Trophoblast cell (in vitro differentiated cells and primary cell): ENCODE data around the gene FNDC3B.

Experiments
- DNase-seq, 2 donors: peaks; one replicate each; pipeline ENCODE4 v3.0.0-alpha.2; 2016
- H2AFZ ChIP-seq: 2 replicates; pipeline ENCODE4 v1.6.1; 2013; ENCODE audit warnings: low read length, moderate library complexity, mild to moderate bottlenecking; ENCODE audit not compliant: insufficient read depth, poor library complexity
- H2AK5ac ChIP-seq: 2 replicates; pipeline ENCODE4 v1.6.1; 2013; ENCODE audit warnings: mild to moderate bottlenecking, low read length
- H2BK120ac ChIP-seq: 2 replicates; pipeline ENCODE4 v1.6.1; 2013; ENCODE audit warnings: low read length, mild to moderate bottlenecking, moderate library complexity; ENCODE audit not compliant: insufficient read depth, poor library complexity
- H2BK12ac ChIP-seq: 2 replicates; pipeline ENCODE4 v1.6.1; 2013; ENCODE audit warnings: mild to moderate bottlenecking, low read length, moderate library complexity
- H2BK5ac ChIP-seq: 2 replicates; pipeline ENCODE4 v1.6.1; 2013; ENCODE audit warnings: low read length, low read depth, moderate library complexity, mild to moderate bottlenecking; ENCODE audit not compliant: poor library complexity
- H3K14ac ChIP-seq: 2 replicates; pipeline ENCODE4 v1.6.1; 2013; ENCODE audit warnings: mild to moderate bottlenecking, low read length
- H3K18ac ChIP-seq: 2 replicates; pipeline ENCODE4 v1.6.1; 2013; ENCODE audit warnings: mild to moderate bottlenecking, low read length
- H3K23ac ChIP-seq: 2 replicates; pipeline ENCODE4 v1.6.1; 2013; ENCODE audit warnings: low read length
- H3K27ac ChIP-seq: 2 replicates; pipeline ENCODE4 v1.5.1; 2013; ENCODE audit warnings: low read depth, mild to moderate bottlenecking, inconsistent platforms, low read length, moderate library complexity
- H3K27me3 ChIP-seq: 2 replicates; pipeline ENCODE4 v1.6.1; 2013; ENCODE audit warnings: inconsistent platforms, mild to moderate bottlenecking, low read length, moderate library complexity; ENCODE audit not compliant: insufficient read depth
- H3K36me3 ChIP-seq, 2 experiments: 1 replicate in 1 of 2; 2 replicates in 1 of 2; pipeline ENCODE4 v1.6.1; 2013; ENCODE audit warnings: low read length in 2 of 2, mild to moderate bottlenecking in 2 of 2, moderate library complexity in 1 of 2; ENCODE audit not compliant: insufficient read depth in 2 of 2, control insufficient read depth in 1 of 2
- H3K4ac ChIP-seq: 2 replicates; pipeline ENCODE4 v1.6.1; 2013; ENCODE audit warnings: low read depth, mild to moderate bottlenecking, low read length, moderate library complexity
- H3K4me1 ChIP-seq, 2 experiments: 1 replicate in 1 of 2; 2 replicates in 1 of 2; pipeline ENCODE4 v1.6.1; 2013; ENCODE audit warnings: low read length in 2 of 2, mild to moderate bottlenecking in 2 of 2, moderate library complexity in 1 of 2; ENCODE audit not compliant: insufficient read depth in 2 of 2, control insufficient read depth in 1 of 2
- H3K4me2 ChIP-seq: 2 replicates; pipeline ENCODE4 v1.6.1; 2013; ENCODE audit warnings: inconsistent platforms, mild to moderate bottlenecking, low read length, moderate library complexity
- H3K4me3 ChIP-seq: 2 replicates; pipeline ENCODE4 v1.5.1; 2013; ENCODE audit warnings: mild to moderate bottlenecking, low read depth, low read length, inconsistent platforms
- H3K79me1 ChIP-seq: one replicate; pipeline ENCODE4 v1.6.1; 2013; ENCODE audit warnings: low read length
- H3K79me2 ChIP-seq: 2 replicates; pipeline ENCODE4 v1.6.1; 2013; ENCODE audit warnings: low read length, mild to moderate bottlenecking; ENCODE audit not compliant: control insufficient read depth, insufficient read depth, poor library complexity
- H3K9ac ChIP-seq: 2 replicates; pipeline ENCODE4 v1.6.1; 2013; ENCODE audit warnings: mild to moderate bottlenecking, low read length
- H3K9me3 ChIP-seq: 2 replicates; pipeline ENCODE4 v1.6.1; 2013; ENCODE audit warnings: low read depth, mild to moderate bottlenecking, control low read depth, inconsistent platforms, low read length; ENCODE audit not compliant: insufficient read depth
- H4K12ac ChIP-seq: 2 replicates; pipeline ENCODE4 v1.6.1; 2013; ENCODE audit warnings: low read depth, mild to moderate bottlenecking, low read length, moderate library complexity
- H4K8ac ChIP-seq: 2 replicates; pipeline ENCODE4 v1.6.1; 2013; ENCODE audit warnings: low read depth, mild to moderate bottlenecking, low read length, moderate library complexity
- H4K91ac ChIP-seq: one replicate; pipeline ENCODE4 v1.6.1; 2013; ENCODE audit warnings: low read depth, mild to moderate bottlenecking, low read length, moderate library complexity
- WGBS: extraction: QIAGEN DNeasy Blood & Tissue Kit; methylation state at CpG from one replicate; pipeline ENCODE4 v1.1.7; 2013; ENCODE audit warnings: missing lambda C conversion rate; ENCODE audit not compliant: insufficient read length, insufficient coverage; ENCODE audit errors: extremely low coverage; 5-methylcytosine and 5-hydroxymethylcytosine counted together

Gene FNDC3B

DNA sequence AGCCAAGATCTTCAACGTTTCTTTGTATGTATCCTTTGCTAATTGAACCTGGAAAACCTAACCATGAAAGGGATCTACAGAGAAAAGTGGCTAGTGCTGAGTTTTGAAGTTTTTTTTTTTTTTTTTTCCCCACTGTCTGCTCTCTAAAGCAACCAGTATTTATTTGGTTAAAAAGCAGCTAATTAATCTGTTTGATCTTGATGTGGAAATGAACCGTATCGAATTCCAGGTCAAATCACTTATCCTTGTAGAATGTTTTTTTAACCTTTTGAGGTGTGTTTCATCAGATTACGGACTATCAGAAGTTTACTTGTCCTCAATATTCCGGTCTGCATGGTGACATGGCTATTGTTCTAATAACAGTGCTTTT lies 117.2 kb downstream of the FNDC3B start:
- no peak overlapping the region for H4K12ac ChIP-seq
- peaks cover 8% of the 10 kb centered on the region for H3K79me1 ChIP-seq
- no CpG with 5 or more reads among the region's 5 CpGs for WGBS
- no peak overlapping the region for H2BK5ac ChIP-seq
- H3K23ac ChIP-seq, result no peak overlapping the region
- no peak overlapping the region for H3K4me2 ChIP-seq
- peaks cover 23 to 27% of the 10 kb centered on the region in 2 experiments for H3K4me1 ChIP-seq
- no peaks in the 10 kb centered on the region for H3K9me3 ChIP-seq
- no peak overlapping the region for H4K8ac ChIP-seq
- no peak overlapping the region for H4K91ac ChIP-seq
- no peak overlapping the region for H2AFZ ChIP-seq
- no peak overlapping the region for H2BK120ac ChIP-seq
- no peak overlapping the region for H3K18ac ChIP-seq
- no peak overlapping the region for H3K14ac ChIP-seq
- peaks cover 9% of the 10 kb centered on the region for H3K79me2 ChIP-seq
- no peak overlapping the region for H2BK12ac ChIP-seq
- no peak overlapping the region for H3K9ac ChIP-seq
- no peaks in the 10 kb centered on the region for H3K27me3 ChIP-seq
- no peak overlapping the region for H3K27ac ChIP-seq
- no peak for DNase-seq
- peaks cover 0 to 2% of the 10 kb centered on the region in 2 experiments for H3K36me3 ChIP-seq
- no peak overlapping the region for H3K4ac ChIP-seq
- H3K4me3 ChIP-seq, result no peak overlapping the region
- H2AK5ac ChIP-seq, result no peak overlapping the region

DNA sequence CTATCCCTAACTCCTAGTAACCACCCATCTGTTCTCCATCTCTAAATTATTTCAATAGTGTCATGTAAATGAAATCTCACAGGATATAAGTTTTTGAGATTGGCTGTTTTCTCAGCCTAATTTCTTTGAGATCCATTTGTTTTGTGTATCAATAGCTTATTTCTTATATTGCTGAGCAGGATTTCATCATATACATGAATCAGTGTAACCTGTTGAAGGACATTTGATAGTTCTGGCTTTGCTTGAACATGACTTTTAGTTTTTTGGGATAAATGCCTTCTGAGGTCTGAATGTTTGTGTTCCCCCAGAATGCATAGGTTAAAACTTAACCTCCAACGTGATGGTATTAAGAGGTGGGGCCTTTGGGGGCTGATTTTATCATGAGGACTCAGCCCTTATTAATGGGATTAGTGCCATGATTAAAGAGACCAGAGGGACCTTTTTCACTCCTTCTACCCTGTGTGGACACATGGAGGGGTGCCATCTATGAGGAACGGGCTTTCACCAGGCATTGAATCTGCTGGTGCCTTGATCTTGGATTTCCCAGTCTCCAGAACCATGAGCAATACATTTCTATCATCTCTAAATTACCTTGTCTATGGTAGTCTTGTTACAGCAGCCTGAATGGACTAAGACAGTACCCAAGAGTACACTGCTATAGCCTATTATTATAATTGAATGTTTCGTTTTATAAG lies 118.3 kb downstream of the FNDC3B start:
- H3K4me2 ChIP-seq, result no peak overlapping the region
- peaks cover 4% of the 10 kb centered on the region for H3K79me2 ChIP-seq
- H2AK5ac ChIP-seq, result no peak overlapping the region
- no peak overlapping the region for H2BK12ac ChIP-seq
- peak overlapping the region; percentile 57 for H3K18ac ChIP-seq
- H2BK5ac ChIP-seq, result no peak overlapping the region
- H2BK120ac ChIP-seq, result no peak overlapping the region
- peaks cover 13 to 19% of the 10 kb centered on the region in 2 experiments for H3K4me1 ChIP-seq
- no peak overlapping the region for H4K12ac ChIP-seq
- H4K8ac ChIP-seq, result no peak overlapping the region
- no peak overlapping the region for H3K9ac ChIP-seq
- no peak for DNase-seq
- WGBS, result no CpG with 5 or more reads among the region's 3 CpGs
- peaks cover 0 to 2% of the 10 kb centered on the region in 2 experiments for H3K36me3 ChIP-seq
- peaks cover 8% of the 10 kb centered on the region for H3K79me1 ChIP-seq
- H2AFZ ChIP-seq, result no peak overlapping the region
- no peak overlapping the region for H4K91ac ChIP-seq
- no peaks in the 10 kb centered on the region for H3K9me3 ChIP-seq
- no peak overlapping the region for H3K27ac ChIP-seq
- no peak overlapping the region for H3K14ac ChIP-seq
- no peak overlapping the region for H3K4ac ChIP-seq
- no peak overlapping the region for H3K4me3 ChIP-seq
- no peak overlapping the region for H3K23ac ChIP-seq
- H3K27me3 ChIP-seq, result no peaks in the 10 kb centered on the region

DNA sequence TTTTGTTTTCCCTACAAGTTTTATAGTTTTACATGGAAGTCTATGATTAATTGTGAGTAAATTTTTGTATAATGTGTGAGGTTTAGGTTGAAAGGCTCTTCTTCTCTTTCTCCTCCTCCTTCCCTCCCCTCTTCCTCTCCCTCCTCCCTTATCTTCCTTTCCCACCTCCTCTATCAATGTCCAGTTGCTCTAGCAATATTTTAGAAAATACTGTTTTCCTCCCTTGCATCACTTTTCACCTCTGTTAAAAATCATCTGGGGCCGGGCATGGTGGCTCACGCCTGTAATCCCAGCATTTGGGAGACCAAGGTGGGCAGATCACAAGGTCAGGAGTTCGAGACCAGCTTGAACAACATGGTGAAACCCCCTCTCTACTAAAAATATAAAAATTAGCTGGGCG lies 119.4 kb downstream of the FNDC3B start:
- H3K79me1 ChIP-seq, result peaks cover 5% of the 10 kb centered on the region
- H4K12ac ChIP-seq, result no peak overlapping the region
- H4K8ac ChIP-seq, result no peak overlapping the region
- H2BK120ac ChIP-seq, result no peak overlapping the region
- no peak overlapping the region for H2BK5ac ChIP-seq
- H2AFZ ChIP-seq, result no peak overlapping the region
- H4K91ac ChIP-seq, result no peak overlapping the region
- H2AK5ac ChIP-seq, result no peak overlapping the region
- H3K18ac ChIP-seq, result no peak overlapping the region
- H3K4me1 ChIP-seq, result peaks cover 8 to 14% of the 10 kb centered on the region in 2 experiments
- H3K4me2 ChIP-seq, result no peak overlapping the region
- H3K27me3 ChIP-seq, result no peaks in the 10 kb centered on the region
- peaks cover 4% of the 10 kb centered on the region for H3K79me2 ChIP-seq
- H2BK12ac ChIP-seq, result no peak overlapping the region
- DNase-seq, result no peak
- no peak overlapping the region for H3K9ac ChIP-seq
- no peak overlapping the region for H3K23ac ChIP-seq
- no peaks in the 10 kb centered on the region for H3K9me3 ChIP-seq
- no CpG with 5 or more reads among the region's 4 CpGs for WGBS
- no peak overlapping the region for H3K4ac ChIP-seq
- no peak overlapping the region for H3K4me3 ChIP-seq
- no peak overlapping the region for H3K27ac ChIP-seq
- no peak overlapping the region for H3K14ac ChIP-seq
- peaks cover 0 to 2% of the 10 kb centered on the region in 2 experiments for H3K36me3 ChIP-seq

DNA sequence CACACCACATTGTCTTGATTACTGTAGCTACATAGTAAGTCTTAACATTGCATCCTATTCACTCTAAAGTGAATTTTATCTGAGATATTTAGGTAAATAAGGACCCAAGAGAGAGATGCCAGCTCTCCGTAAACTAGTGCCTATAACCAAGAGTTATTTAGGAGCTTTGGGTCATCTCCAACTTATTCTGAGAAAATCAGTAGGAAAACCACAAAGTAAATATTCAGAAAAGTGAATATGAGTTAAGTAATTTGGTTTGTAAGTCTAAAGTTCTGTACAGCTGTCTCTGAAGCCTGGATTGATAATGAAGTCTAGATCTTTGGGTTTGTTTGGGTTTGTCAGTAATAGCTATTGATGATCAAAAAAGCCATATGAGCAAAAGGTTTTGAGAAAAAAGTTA lies 120.0 kb downstream of the FNDC3B start:
- WGBS, result no CpG with 5 or more reads among the region's 1 CpG

More for the DNA sequence above, 120.0 kb downstream of the FNDC3B start:
- Histone ChIP-seq H3K4me3 (no peak overlapping the region), H3K4ac (no peak overlapping the region), H3K36me3 (peaks cover 0 to 2% of the 10 kb centered on the region in 2 experiments), H3K4me2 (no peak overlapping the region), H2AFZ (no peak overlapping the region), H3K14ac (no peak overlapping the region), H3K18ac (no peak overlapping the region), H4K12ac (no peak overlapping the region), H3K9ac (no peak overlapping the region), H2BK120ac (no peak overlapping the region), H3K79me1 (peaks cover 5% of the 10 kb centered on the region), H3K27ac (no peak overlapping the region), H3K27me3 (no peaks in the 10 kb centered on the region), H4K91ac (no peak overlapping the region), H3K4me1 (peaks cover 4 to 9% of the 10 kb centered on the region in 2 experiments), H2BK12ac (no peak overlapping the region), H4K8ac (no peak overlapping the region), H3K23ac (no peak overlapping the region), H2BK5ac (no peak overlapping the region), H2AK5ac (no peak overlapping the region), H3K9me3 (no peaks in the 10 kb centered on the region), H3K79me2 (peaks cover 4% of the 10 kb centered on the region)
- no peak for DNase-seq
